SK-MEL-5 (cell line): Measurements from ENCODE around the gene ZSCAN22. TPM values are rescaled to one million over a fixed set of nuclear protein-coding genes. Genes with fewer than 3 reads are reported as not detected.
A peak's percentile ranks its signal among the peaks of the same experiment; 100 is the strongest.
"Not testable (repeated sequence)": the region's sequence is repeated elsewhere in the genome, so short reads cannot be mapped to it uniquely, and the experiment has no call there.

Experiments
- DNase-seq: peaks from one replicate; pipeline ENCODE4 v3.0.0-alpha.2; 2016; ENCODE audit warnings: low read depth, low spot score
- in situ Hi-C: cut with HindIII; loops from 2 replicates; pipeline ENCODE4 v1.10.0; 2016; ENCODE audit warnings: low sequenced_read_pairs, high pct_unique_total_duplicates, low pct_unique_long_range_greater_than_20kb
- total RNA-seq: library from RNA; depleted of rRNA; stranded (reverse); fragments of >200 nt; shearing (Covaris generic); gene quantifications from 2 replicates; pipeline ENCODE4 v1.2.3, GENCODE V29; 2014

Gene ZSCAN22
- total RNA-seq, 1 experiment from 2014 or later: 2.9 TPM

DNA sequence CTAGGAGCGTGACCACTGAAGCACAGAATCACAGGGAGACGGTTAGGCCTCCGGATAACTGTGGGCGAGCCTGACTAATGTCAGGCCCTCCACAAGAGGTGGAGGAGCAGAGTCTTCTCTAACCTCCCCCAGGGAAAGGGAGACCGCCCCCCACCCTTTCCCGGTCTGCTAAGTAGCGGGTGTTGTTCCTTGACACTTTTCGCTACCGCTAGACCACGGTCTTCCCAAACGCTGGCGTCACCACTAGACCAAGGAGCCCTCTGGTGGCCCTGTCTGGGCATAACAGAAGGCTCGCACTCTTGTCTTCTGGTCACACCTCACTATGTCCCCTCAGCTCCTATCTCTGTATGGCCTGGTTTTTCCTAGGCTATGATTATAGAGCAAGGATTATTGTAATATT is 16.1 kb upstream of the ZSCAN22 start:
- DNase-seq, in situ Hi-C loops: not testable (repeated sequence)

DNA sequence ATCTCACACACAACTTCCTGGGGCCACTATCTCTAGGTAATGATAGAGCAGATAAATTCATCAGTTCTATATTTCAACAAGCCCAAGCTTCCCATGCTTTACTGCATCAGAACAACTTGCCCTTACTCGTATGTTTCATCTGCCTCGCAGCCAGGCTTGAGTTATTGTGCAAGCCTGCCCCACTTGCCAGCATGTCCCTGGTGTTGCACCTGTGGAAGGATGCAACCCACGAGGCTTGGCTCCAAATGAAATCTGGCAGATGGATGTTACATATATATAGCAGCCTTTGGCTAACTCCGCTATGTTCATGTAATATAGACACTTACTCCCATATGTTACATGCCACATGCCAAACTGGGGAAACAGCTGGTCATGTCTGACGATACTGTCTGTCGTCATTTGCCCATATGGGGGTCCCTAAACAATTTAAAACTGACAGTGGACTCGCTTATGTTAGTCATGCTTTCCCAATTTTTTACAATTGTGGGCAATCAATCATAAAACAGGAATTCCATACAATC is 15.4 kb upstream of the ZSCAN22 start:
- no peak for DNase-seq
- in situ Hi-C loops: no loop called here

DNA sequence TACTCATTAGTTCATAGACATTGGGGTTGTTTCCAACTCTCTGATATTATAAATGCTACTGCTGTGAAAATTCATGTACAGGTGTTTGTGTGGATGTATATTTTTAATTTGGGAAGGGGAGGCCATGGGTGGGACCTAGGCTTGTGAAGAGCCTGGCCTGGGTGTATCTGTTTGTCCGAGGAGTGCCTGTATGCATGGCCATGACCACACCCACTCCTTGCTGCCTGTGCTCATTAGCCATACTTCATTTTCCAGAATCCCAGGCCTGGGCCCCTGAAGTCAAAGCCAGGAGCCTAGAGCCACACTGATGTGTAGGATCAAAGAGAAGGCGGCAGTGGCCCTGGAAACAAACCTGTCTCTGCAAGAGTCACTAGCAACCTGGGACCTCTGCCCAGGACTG is 11.2 kb upstream of the ZSCAN22 start:
- no peak for DNase-seq

DNA sequence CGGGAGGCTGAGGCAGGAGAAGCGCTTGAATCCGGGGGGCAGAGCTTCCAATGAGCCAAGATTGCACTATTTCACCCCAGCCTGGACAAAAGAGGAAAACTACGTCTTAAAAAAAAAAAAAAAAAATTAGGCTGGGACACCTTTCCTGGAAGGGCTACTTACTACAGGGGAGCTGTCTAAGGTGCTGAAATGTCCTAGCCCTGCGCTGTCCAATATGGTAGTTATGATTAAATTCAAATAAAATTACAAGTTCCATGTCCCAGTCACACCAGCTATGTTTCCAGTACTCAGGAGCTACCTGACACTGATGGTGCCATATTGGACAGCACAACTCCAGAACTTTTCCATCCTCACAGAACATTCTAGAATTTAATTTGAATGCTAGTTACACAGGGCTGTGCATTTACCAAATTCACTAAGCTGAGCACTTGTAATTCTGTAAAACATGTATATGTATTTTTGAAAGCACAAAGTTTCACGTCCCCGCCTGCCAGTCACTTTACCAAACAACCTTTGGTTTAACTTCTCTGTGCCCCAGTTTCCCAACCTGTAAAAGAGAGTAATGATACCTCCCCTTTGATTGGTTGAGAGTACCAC is 9.2 kb upstream of the ZSCAN22 start:
- peak; percentile 6 for DNase-seq
- in situ Hi-C loops: no loop called here

More for the DNA sequence above, 11.2 kb upstream of the ZSCAN22 start:
- in situ Hi-C loops: no loop called here

DNA sequence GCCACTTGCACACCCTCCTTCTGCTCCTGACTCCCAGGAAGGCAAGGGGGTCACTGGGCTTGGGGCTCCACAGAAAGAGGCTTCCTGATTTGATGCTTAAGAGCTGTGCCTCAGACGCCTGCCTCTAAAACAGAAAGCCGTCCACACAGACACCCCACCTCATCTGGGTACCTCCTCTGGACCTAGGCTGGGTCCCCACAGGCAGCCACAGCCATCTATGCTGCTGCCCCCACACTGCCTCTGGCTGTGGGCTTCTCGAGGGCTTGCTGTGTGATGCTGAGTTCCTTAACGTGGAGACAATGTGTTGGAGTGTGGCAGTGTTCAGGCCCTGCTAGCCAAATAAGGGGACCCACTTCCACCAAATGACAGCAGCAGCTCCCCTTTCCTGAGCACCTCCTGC is 8.5 kb upstream of the ZSCAN22 start:
- in situ Hi-C loops: no loop called here
- DNase-seq: no peak

DNA sequence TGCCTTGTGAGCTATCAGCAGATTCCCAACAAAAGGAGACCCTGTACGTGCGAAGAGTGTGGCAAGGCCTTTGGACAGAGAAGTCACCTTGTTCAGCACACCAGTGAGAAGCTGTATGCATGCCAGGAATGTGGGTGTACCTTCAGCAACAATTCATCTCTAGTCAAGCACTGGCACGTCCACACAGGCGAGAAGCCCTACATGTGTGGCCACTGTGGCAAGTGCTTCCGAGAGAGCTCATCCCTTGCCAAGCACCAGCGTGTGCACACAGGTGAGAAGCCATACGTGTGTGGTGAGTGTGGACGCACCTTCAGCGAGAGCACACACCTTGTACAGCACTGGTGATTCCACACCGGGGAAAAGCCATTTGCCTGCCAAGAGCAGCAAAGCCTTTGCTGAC is 7.6 kb upstream of the ZSCAN22 start:
- no peak for DNase-seq
- in situ Hi-C loops: no loop called here

DNA sequence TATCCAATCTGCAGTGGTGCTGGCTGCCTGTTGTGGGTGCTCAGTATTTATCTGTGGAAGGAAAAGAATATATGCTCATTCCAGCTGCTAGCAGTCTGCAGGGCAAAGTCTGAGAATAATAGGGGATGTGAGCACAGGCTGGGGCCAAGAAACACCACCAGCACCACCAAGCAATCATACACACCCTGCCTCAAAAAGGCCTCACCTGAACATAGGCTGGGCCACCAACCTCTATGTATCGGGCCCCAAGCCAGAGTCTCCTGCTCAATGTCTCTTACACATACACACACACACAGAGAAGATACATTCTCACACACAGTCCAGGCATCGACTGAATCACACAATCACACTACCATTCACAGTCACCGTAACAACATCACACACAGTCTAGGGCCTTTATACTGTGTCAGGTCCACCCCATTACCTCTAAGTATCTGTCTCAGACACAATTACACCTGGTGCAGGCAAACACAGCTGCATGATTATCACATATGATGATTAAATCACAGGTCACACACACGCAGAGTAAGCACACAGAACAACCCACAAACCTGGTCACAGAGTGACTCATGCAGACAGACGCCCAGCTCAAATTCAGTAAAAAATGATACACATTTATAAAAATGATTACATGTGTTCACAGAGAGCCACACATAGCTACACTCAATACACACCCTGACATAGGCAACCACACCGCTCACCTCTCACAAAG is 1.3 kb upstream of the ZSCAN22 start:
- DNase-seq: no peak
- in situ Hi-C loops: no loop called here

DNA sequence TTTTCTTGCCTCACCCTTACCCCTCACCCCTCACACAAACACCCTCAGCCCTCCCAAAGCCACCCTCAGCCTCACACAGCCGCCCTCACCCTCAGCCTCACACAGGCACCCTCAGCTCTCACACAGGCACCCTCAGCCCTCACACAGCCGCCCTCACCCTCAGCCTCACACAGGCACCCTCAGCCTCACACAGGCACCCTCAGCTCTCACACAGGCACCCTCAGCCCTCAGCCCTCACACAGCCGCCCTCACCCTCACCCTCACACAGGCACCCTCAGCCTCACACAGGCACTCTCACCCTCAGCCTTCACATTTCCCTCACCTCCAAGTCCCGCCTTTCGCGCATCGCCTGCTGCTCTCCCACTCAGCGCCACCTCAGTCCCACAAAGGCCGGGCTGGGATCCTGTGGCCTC is 287 bp upstream of the ZSCAN22 start:
- in situ Hi-C loops: no loop called here
- DNase-seq: no peak

DNA sequence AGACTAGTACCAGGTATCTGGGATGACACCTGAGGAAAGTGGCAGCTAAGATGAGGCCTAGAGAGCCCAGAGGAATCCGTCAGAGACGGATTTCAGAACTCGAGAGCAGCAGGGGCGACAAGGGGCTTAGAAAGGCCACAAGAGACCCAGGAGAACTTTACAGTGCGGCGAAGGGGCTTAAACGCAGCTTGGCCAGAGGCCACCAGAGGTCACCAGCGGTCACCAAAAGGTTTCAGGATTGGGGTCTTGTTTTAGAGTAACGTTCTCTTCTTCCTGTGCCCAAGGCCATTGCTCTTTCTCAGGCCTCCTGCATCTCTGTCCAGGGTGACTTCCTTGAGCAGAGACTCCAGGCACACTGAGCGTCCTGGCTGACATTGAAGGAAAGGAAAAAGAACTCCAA is 2.2 kb downstream of the ZSCAN22 start:
- in situ Hi-C loops: no loop called here
- peak; percentile 55 for DNase-seq

DNA sequence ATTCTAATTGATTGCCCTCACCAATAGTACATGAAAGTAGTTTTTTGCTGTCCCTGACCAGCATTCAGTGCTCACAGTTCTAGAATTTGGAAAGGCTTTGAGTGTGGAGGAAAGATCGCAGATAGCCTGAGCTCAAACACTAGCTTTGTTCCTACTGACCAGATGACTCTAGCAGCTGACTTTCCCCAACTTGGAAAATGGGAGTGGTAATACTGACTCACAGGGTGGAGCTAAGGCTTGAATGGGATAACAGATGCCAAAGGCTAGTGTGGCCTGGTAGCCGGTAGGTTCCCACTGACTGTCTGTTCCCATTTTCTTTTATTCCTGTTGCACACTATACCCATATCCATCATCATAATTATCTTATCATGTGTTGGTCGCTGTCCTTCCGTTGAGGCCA is 3.7 kb downstream of the ZSCAN22 start:
- in situ Hi-C loops: no loop called here
- DNase-seq: peak; percentile 97

DNA sequence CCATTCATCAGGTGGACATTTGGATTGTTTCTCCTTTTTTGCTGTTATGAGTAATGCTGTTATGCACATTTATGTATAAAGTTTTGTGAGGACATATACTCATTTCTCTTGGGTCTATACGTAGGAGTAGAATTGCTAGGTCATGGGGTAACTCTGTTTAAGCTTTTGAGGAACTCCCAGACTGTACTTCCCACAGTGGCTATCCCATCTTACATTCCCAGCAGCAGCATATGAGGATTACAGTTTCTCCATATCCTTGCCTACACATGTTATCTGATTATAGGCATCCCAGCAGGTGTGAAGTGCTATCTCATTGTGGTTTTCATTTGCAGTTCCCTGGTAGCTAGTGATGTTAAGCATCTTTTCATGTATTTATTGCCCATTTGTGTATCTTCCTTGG is 5.9 kb downstream of the ZSCAN22 start:
- in situ Hi-C loops: no loop called here
- DNase-seq: no peak

DNA sequence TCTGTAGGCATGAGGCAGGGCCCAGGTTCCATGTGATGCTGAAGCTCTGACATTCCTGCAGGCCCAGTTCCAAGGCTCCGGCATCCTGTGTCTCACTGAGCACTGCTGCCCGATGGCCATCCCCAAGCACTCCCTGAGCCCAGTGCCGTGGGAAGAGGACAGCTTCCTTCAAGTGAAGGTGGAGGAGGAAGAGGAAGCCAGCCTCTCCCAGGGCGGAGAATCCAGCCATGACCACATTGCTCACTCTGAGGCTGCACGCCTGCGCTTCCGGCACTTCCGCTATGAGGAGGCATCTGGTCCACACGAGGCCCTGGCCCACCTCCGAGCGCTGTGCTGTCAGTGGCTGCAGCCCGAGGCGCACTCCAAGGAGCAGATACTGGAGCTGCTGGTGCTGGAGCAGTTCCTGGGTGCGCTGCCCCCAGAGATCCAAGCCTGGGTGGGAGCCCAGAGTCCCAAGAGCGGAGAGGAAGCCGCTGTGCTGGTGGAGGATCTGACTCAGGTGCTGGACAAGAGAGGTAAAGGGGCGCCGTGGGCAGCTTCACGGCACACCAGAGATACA is 8.0 kb downstream of the ZSCAN22 start:
- in situ Hi-C loops: no loop called here
- DNase-seq: no peak

DNA sequence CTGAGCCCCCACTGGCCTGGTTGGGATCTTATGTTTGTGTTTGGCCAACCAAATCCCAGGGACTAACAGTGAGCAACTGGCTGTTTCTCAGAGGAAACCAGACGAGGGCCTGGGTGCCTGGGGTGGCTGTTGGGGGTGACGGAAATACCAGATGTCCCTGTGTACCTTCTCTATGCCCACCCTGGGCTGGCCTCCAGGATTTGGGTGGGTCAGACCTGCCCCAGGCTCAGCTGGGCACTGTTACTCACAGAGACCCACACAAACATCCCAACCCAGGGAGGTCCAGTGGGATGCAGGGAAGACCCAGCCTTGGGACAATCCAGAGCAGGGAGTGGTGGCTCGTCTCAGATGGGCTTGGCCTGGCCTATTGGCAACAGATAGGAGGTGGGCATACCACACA is 8.8 kb downstream of the ZSCAN22 start:
- in situ Hi-C loops: no loop called here

DNA sequence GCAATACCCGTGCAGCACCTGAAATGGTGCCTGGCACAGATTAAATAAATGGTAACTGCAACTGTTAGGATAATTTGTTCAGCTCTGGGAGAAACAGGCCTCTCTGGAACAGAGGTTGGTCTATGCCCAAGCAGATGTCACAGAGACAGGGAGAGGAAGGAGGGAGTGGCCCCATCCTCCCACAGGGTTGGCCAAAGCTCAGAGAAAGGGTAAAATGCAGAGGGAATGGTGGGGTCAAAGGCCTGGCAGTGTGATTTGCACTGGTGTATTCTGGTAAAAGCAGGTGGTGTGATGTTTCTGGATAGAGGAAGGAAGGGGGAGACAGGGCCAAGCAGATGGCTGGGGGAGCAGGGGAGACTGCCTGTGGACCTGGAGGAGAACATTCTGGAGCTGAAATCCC is 9.4 kb downstream of the ZSCAN22 start:
- in situ Hi-C loops: no loop called here
- no peak for DNase-seq

More for the DNA sequence above, 8.8 kb downstream of the ZSCAN22 start:
- no peak for DNase-seq

DNA sequence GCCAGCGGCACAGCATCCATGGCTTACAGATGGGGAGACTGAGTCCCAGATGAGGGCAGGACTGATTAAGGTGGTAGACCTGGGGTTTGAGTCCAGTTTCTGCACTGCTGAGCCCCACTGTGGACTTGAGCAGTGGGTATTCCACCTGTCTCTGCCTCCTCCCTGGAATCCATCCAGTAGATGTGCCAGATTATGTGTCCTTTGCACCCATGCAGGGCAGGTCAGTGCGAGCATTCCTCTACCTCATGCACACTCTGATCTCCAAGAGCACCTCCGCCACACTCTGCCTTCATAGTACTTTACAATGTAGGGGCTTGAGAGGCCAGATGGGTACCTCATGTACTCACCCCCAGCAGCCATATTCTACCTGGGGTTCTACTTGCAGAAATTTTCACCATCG is 10.0 kb downstream of the ZSCAN22 start:
- in situ Hi-C loops: no loop called here
- no peak for DNase-seq

DNA sequence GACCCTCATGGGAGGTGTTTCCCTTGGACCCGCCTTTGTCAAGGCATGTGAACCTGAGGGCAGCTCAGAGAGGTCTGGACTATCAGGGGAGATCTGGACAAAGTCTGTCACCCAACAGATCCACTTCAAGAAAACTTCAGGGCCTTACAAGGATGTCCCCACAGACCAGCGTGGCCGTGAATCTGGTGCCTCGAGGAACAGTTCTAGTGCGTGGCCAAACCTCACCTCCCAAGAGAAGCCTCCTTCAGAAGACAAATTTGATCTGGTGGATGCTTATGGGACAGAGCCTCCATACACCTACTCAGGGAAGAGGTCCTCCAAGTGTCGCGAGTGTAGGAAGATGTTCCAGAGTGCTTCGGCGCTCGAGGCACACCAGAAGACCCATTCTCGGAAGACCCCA is 11.5 kb downstream of the ZSCAN22 start:
- no peak for DNase-seq
- in situ Hi-C loops: no loop called here

DNA sequence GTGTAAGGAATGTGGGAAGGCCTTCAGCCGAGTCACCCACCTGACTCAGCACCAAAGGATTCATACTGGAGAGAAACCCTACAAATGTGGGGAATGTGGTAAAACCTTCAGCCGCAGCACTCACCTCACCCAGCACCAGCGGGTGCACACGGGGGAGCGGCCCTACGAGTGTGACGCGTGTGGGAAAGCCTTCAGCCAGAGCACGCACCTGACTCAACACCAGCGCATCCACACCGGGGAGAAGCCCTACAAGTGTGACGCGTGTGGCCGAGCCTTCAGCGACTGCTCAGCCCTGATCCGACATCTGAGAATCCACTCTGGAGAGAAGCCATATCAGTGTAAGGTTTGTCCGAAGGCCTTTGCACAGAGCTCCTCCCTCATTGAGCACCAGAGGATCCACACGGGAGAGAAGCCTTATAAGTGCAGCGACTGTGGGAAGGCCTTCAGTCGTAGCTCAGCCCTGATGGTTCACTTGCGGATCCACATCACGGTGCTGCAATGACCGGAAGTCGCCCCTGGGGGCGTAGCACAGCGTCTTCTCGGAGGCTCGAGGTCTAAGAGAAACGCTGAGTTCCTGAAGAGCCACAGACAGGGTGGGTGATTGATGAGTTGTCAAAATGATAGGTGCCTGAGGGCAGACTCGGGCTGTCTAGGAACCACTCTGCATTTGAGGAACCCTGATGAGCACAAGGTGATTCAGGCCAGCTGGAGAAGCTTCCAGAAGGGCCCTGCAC is 12.2 kb downstream of the ZSCAN22 start:
- DNase-seq: no peak

DNA sequence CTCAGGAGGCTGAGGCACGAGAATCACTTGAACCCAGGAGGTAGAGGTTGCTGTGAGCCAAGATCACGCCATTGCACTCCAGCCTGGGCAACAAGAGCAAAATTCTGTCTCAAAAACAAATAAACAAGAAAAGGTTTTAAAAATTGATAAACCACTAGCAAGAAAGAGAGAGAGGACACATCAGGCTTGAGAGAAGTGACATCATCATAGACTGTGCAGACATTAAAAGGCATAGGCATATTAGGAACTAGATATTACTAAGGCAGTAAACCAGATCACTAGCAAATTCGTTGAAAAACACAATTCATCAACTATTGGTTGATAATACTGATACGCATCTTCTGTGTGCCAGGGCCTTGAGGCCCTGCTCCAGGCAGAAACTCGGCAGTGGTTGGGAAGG is 18.8 kb downstream of the ZSCAN22 start:
- DNase-seq: no peak
- in situ Hi-C loops: no loop called here

More for the DNA sequence above, 12.2 kb downstream of the ZSCAN22 start:
- in situ Hi-C loops: no loop called here
